HG03565 (cell line): ENCODE data around the gene MPI.

Experiments used
- ATAC-seq: cut with Tn5 transposase; IDR thresholded peaks from one replicate; pipeline ENCODE4 v1.9.1; 2021; ENCODE audit warnings: mild to moderate bottlenecking, moderate library complexity; ENCODE audit not compliant: unreplicated experiment

MPI gene, protein sequence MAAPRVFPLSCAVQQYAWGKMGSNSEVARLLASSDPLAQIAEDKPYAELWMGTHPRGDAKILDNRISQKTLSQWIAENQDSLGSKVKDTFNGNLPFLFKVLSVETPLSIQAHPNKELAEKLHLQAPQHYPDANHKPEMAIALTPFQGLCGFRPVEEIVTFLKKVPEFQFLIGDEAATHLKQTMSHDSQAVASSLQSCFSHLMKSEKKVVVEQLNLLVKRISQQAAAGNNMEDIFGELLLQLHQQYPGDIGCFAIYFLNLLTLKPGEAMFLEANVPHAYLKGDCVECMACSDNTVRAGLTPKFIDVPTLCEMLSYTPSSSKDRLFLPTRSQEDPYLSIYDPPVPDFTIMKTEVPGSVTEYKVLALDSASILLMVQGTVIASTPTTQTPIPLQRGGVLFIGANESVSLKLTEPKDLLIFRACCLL

DNA sequence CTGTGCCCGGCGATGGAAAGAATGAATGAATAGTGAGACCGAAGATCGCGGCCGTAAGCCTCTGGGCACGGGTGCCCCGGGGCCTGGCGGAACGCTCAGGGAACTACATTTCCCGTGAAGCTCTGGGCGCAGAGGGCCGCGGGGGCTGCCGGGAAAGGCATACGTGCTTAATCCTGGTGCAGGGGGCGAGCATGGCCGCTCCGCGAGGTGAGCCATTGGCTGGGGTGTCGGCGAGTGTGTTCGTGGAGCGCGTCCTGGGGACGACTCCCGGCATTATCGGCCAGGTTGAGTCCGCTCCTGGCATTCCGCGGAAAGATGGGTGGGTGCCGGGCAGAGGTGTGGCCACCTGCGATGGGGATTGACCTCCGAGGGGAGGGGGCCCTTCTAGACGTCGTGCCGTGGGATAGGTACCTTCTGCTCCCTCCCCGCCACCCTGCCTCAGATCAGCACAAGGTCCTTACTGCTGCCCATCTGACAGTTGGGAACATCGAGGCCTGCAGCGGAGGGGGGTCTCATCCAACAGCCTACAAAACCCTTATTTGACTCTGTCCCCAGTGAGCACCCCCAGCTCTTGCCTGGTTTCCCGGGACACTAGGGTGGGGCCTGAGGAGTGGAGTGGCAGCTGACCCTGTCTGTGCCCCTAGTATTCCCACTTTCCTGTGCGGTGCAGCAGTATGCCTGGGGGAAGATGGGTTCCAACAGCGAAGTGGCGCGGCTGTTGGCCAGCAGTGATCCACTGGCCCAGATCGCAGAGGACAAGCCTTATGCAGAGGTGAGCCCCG lies at the start of gene MPI:
TSS of gene MPI (plus strand) at position 160 of the 782 bp plus-strand sequence. CDS start at position 192, 32 bp downstream.
- ATAC-seq, result peak; percentile 89

DNA sequence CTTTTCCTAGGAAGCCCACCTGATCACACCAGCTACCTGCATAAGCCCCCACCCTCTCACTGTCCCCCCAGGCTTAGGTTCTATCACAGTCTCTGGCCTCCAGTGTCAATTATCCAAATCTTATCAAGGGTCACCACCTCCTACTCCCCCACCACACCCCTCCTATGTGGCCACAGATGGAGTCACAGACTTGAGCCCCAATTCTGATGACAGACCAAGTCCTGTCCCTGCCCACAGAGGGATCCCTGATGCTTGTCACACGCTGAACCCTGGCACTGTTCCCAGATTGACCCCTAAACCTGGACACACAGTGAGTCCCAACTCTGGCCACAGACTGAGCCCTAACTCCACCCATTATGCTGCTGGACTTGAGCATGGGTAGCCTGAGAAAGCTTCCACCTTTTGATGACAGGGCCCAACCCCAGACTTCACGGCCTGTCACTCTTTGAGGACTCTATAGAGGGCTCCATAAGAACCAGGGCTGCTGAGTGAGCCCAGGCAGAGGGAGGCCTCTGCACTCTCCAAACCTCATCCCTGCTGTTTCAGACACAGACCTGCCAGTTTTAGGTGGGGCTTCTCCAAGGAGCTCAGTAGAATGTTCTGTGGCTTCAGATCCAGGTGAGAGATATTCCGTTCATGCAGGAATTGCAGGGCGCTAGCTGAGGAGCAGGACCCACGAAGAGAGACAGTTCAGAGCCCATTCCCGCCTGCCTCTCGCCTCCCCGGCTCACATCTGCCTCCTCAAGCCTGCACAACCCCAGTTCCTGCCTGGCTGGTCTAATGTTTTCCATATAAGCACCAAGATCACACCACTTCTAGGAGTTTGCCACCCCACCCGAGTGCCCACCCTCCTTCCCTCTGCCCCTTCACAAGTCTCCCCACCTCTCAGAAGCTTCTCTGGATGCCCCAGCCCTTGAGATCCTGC lies 48.7 kb upstream of the MPI start:
- ATAC-seq, result no peak

DNA sequence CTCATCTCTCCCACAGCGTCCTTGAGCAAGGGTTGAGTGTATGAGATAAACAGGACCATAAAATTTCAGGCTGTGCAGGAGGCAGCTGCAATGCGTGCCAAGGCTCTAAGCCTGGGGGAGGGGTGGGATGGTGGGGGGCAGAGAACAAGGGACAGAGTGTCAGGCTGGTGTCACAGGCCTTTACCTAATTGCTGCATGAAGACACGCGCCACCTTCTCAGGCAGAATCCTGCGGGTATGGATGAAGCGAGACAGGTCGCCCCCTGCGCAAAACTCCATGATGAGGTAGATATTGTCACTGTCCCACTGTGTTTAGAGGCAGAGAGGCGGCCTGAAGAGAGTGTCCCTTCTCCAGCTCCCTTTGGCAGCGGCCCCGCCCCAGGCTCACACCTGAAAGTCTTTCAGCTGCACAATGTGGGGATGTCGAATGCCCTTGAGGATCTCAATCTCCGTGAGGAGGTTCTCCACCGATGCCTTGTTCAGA lies 47.9 kb upstream of the MPI start:
- no peak for ATAC-seq

DNA sequence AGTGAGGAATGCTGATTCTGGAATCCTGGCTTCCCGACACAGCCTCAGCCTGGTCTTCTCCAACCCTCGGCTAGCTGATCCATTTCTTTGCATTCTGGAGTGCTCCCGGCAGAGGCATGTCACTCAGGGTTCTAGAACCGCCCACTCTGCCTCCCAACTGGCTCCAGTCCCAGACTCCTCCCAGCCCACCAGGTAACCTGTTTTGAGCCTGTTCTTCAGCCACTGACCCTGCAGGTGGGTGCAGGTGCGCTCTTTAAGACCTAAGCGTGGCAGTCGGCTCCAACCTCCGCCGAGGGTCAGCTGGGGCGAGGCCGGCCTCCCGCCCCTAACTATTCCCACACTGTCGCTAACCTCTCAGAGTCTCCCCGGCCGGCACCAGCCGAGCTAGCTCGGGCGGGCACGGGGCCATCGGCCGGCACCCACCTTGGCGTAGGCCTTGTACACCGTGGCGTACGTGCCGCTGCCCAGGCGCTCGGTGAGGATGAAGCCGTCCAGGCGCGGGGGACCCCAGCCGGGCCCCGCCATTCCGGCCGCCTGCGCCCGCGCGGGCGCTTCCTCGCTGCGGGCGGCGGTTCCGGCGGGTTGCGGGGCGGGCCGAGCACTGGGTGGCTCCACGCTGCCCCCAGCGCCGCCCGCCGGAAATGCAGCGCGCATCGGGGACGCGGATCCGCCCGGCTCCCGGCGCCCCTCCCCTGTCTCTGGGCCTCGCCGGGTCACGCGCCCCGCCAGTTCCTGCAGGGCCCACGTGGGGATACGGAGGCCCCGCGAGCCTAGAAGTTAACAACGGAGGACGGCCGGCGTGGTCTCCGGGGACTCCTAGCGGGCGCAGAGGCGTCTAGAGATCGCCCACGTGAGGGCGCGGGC lies 47.0 kb upstream of the MPI start, which contains the start of gene ULK3:
TSS of gene ULK3 (minus strand) at position 576 of the 864 bp plus-strand sequence. CDS start at position 525, 51 bp downstream.
- ATAC-seq, result peak; percentile 83

DNA sequence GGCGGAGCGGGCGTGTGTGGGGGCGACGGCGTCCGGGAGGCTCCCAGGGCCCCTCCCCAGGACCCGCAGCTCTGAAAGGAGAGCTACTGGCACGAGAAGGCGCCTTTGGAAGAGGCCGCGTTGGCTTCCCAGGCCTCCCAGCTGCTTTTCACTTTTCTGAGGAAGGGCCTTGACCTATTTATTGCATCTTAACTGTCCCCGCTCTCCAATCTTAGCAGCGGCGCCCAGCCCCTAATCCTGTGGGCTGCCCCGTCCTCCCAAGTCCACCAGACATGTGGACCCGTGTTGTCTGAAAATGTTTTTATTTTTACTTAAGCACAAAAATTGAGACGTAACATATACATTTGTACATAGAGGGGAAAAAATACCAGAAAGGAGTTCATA lies 46.4 kb upstream of the MPI start:
- no peak for ATAC-seq

DNA sequence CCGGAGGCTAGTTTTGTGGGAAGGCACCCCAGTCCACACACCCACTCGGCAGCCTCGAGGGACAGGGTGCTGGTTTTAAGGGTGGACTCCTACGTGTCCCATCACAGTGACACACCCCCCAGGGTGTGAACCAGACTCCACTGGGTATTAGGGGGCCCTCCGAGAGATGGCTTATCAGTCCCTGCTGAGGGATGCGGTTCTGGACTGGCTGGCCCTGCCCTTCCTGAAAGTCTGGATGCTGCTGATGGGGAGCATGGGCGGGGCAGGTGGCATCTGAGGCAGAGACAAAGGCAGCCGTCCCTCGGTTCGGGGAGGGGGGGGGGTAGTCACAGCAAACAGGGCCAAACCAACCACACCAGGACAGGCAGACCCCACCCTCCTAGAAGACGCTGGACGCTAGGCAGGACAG lies 45.9 kb upstream of the MPI start:
- no peak for ATAC-seq

DNA sequence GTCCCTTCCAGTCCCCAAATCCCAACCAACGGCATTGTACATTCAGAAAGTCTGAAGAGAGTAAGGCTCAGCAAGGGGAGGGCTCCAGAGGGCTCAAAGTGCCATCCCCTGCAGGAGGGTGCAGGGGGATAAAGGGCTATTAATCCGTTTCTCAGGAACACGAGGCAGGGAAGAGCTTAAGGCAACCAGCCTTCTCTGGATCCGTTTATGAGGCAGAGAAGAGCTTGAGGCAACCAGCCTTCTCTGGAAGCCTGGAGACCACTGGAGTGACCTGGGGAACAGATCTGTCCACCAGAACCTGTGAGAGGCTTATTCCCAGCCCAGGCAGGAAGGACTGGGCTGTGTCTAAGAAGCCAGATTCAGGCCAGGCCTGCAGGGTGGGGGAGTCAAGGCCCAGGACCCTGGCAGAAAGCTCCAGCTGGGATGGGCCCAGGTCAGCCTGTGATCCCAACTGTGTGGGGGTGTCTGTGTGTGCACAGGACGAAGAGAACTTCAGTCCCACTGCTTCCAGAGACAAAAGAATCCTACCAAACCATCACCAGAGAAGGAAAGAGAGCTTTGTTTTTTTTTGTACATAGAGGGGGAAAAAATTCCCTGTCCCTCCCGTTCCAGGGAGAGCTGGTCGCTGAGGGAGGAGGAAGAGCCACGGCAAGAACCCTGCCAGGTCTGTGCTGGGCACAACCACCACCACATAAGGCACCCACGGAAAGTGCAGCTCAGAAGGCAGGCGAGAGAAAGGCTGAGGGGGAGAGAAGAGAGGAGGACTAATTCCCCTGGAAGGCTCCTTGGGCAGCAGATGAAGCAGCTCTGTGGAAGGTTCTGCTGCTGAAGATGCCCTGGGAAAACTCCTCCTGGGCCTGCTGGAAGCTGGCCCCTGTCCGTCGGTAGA lies 45.3 kb upstream of the MPI start:
- no peak for ATAC-seq

DNA sequence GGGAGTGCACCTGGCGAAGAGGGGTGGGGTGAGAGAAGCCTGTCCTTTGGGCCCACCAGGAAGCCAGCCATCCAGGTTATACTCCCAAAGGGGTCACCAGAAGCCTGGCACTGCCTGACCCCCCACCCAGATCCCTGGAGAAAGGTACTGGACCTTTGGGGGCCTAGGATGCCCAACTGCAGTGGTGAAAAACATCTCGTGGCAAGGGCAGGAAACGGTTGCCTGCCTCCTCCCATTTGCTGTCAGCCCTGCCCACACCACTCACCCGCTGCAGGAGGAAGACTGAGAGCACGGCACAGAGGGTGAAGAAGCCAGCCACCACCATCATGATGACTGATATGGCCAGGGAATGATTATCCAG lies 44.7 kb upstream of the MPI start:
- no peak for ATAC-seq

DNA sequence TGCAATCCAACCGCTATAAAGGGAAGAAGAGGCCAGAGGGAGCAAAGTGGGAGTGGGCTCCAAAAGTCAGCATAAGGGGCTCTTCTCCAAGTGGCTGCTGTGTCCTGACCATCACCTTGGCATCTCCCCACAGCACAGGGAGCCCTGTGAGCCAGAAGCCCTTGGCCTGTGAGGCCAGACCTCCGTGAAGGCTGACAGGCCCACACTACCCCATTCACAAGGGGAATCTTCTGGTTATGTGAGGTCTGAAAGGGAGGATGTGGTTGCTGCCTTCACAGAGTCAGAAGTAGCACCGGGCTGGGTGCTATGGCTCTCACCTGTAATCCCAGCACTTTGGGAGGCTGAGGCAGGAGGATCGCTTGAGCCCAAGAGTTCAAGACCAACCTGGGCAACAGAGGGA lies 44.3 kb upstream of the MPI start:
- ATAC-seq, result no peak

DNA sequence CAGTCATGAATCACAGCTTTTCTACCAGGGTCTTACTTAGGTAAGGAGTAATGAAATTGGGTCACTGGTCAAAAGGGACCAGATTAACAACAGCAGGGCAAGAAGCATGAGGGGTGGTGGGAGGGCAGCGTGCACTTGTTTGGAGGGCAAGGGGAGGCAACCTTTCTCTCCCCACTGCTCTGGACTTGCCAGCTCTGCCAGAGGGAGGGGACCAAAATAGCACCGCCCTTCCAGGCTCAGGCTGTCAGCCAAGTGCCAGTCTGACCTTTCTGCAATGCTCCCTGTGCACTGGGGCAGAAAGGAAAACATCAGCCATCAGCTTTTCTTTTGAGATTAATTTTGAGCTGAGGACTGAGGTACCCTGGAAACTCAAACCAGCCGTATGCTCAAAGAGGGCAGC lies 42.4 kb upstream of the MPI start:
- ATAC-seq, result no peak

DNA sequence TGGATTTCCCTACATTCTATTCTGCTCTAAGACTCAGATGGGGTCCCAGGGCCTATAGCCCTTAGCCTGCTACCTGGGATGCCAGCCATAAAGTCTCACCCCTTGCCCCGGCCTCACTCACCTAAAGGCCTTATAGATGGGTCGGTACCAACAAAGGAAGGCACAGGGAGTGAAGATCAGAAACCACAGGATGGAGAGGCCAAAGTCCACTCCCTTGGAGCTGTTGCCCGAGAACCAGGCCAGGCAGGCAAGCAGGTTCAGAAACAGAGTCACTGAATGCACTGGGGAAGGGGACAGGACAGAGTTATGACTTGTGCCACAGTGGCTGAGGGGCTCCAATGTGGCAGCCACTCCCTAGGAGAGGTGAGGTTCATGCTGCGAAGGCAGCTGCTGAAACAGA lies 39.4 kb upstream of the MPI start:
- no peak for ATAC-seq

DNA sequence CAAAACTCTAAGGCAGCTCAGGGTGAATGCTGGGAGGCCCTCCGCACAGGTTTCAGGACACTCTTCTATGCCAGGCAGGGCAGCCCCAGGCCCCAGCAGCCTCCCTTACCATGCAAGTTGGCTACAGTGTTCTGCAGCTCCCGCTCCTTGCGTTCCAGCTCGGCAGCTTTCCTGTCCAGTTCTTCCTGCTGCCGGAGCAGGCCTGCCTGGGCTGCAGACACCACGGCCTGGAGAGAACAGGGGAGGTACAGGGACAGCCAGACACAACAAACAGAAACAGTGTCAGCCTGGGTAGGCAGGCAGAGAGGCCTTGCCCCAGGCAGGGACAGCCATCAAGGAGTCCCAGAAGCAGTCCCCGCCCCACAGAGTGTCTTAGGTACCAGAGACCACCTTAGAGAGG lies 37.9 kb upstream of the MPI start:
- no peak for ATAC-seq

DNA sequence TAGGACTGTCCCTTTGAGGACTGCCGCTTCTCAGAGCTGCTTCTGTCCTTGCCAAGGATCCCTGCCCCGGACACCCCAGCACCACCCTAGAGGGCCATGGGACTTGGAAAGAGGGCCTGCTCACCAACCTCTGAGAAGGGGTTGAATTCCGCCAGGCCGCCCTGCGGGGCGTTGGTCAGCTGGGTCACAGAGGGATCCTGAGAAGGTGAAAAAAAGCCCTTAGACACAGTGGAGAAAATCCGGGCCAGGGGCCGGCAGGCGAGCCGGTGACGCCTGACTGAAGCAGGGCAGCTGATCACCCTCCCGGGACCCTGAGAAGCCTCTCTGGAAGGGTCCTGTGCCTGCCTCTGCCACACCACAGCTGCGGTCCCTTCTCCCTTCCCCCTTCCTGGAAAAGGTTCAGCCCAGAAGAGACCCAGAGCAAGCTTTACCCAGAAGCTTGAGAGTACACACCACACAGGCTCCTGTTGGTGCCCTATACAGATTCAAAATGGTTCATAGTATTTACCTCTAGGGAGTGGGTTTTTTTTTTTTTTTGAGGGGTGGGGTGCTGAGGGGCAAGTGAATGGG lies 35.3 kb upstream of the MPI start:
- no peak for ATAC-seq

DNA sequence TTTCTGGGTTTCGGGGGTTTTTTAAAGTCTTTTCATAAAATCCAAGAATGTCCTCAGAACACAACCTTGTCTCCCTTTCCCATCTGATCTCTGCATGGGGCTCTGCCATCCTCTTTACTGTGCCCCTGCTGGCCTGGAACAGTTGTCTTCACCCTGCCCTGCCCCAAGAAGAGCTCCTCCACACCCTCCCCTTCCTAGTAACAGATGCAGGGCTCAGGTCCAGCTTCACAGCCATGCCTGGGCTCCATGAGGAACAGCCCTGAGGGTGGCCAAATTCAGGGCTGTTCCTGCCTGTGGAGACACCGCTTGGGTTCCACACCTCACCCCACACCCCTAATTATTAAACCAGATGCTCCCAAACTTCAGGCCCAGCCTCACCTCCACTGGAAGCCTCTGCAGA lies 34.0 kb upstream of the MPI start:
- ATAC-seq, result no peak

DNA sequence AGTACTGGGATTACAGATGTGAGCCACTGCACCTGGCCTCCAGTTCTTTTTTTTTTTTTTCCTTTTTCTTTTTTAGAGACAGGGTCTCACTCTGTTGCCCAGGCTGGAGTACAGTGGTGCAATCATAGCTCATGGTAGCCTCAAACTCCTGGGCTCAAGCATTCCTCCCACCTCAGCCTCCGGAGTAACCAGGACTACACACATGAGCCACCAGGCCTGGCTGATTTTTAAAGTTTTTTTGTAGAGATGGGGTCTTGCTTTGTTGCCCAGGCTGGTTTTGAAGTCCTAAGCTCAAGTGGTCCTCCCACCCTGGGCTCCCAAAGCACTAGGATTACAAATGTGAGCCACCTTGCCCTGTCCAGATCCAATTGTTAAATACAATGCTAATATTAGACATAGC lies 33.3 kb upstream of the MPI start:
- no peak for ATAC-seq

DNA sequence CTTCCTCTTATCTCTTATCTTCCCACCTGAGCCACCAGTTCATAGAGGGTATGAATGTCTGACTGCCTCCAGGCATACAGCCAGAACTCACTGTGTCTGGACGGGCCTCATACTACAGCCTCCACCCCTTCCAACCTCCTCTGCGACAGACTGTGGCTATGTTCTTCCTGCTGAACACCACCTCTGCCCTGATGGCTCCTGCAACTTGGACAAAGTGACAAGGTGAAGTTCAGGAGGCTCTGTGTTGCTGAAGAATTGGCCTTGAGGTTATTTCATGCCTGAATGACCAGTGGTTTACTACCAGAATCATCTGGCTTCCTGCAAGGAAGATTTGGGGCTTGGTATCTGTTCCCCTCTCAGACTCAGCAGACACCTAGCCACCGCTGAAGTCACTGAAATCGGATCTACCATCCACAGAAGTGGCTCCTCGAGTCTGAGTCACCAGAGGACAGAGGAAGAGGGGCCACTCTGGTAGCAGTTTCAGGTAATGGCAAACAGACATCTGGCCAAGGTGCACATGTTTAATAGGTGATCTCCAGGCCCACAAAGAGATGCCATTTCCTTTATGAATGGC lies 32.7 kb upstream of the MPI start:
- ATAC-seq, result peak; percentile 54

DNA sequence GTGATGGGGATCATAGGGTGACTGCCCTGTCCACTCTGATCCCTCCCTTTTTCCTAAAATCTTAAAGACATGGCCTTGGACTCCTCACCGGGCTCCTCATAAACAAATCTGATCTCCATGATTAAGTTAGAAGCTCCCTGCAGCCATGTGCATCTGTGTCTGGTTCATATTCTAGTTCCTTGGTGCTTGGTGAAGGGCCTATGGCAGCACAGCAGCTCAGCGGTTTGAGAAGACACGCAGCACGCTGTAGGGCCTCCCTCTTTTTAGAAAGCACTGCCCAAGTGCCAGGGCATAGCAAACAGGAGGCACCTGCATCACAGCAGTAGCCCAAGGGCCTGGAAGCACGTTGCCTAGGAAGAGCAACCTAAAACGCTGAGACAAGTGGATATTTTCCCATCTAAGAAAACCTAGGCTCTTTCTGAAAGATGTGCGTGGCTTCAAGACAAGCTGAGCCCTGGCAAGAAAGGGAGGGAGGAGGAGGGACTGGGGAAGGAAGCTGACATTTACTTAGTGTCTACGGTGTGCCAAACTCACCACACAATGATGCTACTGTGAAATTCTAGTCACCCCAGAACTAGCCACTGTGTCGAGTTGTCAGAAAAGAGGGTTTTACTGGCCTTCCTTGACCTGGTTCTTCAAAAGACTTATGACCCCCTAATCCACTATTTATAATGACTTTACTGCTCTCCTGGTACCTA lies 32.0 kb upstream of the MPI start:
- ATAC-seq, result no peak

DNA sequence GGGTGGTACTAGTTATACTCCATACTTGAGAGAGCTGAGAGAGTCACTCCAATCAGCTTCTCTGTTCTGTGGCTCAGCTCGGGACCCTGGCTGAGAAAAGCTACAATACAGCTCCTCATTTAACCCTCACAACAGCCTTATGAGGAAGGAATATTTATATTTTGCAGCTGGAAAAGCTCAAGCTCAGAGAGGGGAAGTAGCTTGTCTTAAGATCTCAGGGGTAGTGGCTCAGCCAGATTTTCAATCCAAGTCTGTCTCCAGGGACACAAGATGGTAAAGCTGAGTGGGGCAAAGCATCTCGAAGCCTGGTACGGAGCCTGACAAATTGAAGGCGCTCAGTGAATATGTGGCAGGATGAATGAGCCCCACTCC lies 31.5 kb upstream of the MPI start:
- ATAC-seq, result no peak
